IMR-90 (cell line): ENCODE measurements around the gene DDX27. TPM values are rescaled to one million over a fixed set of nuclear protein-coding genes. Genes with fewer than 3 reads are reported as not detected.

Experiments
- ATAC-seq: fragments of 200-7000 bp; cut with Tn5 transposase; 2 replicates; pipeline ENCODE4 v1.9.1; 2020; ENCODE audit warnings: low read depth, mild to moderate bottlenecking, moderate library complexity
- BruUV-seq: library from RNA; stranded (reverse); fragments of 400-500 nt; replicated peaks from 2 replicates; lab custom pipeline; 2021; lab: Mats Ljungman, UMichigan
- CTCF ChIA-PET: fragments of 300-600 bp; formaldehyde crosslinking; extraction: SDS; loops from one replicate; lab custom pipeline; 2021; ENCODE audit warnings: antibody characterized with exemption; lab: Yijun Ruan, JAX
- POLR2A ChIA-PET: fragments of 300-600 bp; sonication (Branson Sonifier 250); formaldehyde crosslinking; loops from one replicate; lab custom pipeline; 2022; ENCODE audit warnings: antibody characterized with exemption; ENCODE audit not compliant: unreplicated experiment; lab: Charles Lee
- DNase-seq: peaks from one replicate; pipeline ENCODE4 v3.0.0; 2013
- H2AFZ ChIP-seq: replicated peaks from 2 replicates; pipeline ENCODE3; 2013; ENCODE audit warnings: low read length, mild to moderate bottlenecking; ENCODE audit not compliant: poor library complexity
- H2AK5ac ChIP-seq: 2 replicates; pipeline ENCODE4 v1.6.1; 2013; ENCODE audit warnings: low read depth, low read length, inconsistent platforms
- H2AK9ac ChIP-seq: replicated peaks from 2 replicates; pipeline ENCODE3; 2013; ENCODE audit warnings: mild to moderate bottlenecking, low read depth, low read length, moderate library complexity; ENCODE audit not compliant: poor library complexity
- H2BK120ac ChIP-seq: 2 replicates; pipeline ENCODE4 v1.6.1; 2013; ENCODE audit warnings: low read depth, low read length, inconsistent platforms
- H2BK15ac ChIP-seq: 3 replicates; pipeline ENCODE4 v1.6.1; 2013; ENCODE audit warnings: low read depth, low read length, inconsistent platforms
- H2BK20ac ChIP-seq: 2 replicates; pipeline ENCODE4 v1.6.1; 2013; ENCODE audit warnings: low read depth, mild to moderate bottlenecking, inconsistent platforms, low read length, moderate library complexity
- H2BK5ac ChIP-seq: 2 replicates; pipeline ENCODE4 v1.6.1; 2013; ENCODE audit warnings: mild to moderate bottlenecking, low read depth, low read length, inconsistent platforms; ENCODE audit not compliant: poor library complexity, severe bottlenecking
- H3K14ac ChIP-seq: replicated peaks from 2 replicates; pipeline ENCODE4 v1.6.1; 2013; ENCODE audit warnings: low read depth, low read length, inconsistent platforms
- H3K18ac ChIP-seq: 2 replicates; pipeline ENCODE4 v1.6.1; 2013; ENCODE audit warnings: low read depth, low read length, control low read depth
- H3K23ac ChIP-seq: 2 replicates; pipeline ENCODE4 v1.6.1; 2013; ENCODE audit warnings: low read depth, low read length, inconsistent platforms
- H3K27ac ChIP-seq: 2 replicates; pipeline ENCODE4 v1.5.1; 2013; ENCODE audit warnings: mild to moderate bottlenecking, control low read depth, low read length; ENCODE audit not compliant: insufficient read depth
- H3K27me3 ChIP-seq: 2 replicates; pipeline ENCODE4 v1.6.1; 2013; ENCODE audit warnings: low read length; ENCODE audit not compliant: control insufficient read depth, insufficient read depth
- H3K36me3 ChIP-seq: 2 replicates; pipeline ENCODE4 v1.6.1; 2013; ENCODE audit warnings: low read length, mixed read lengths; ENCODE audit not compliant: control insufficient read depth, insufficient read depth
- H3K4ac ChIP-seq: 2 replicates; pipeline ENCODE4 v1.6.1; 2013; ENCODE audit warnings: low read depth, low read length, inconsistent platforms
- H3K4me1 ChIP-seq: 2 replicates; pipeline ENCODE4 v1.6.1; 2013; ENCODE audit warnings: low read length, mixed read lengths; ENCODE audit not compliant: control insufficient read depth, insufficient read depth
- H3K4me2 ChIP-seq: 2 replicates; pipeline ENCODE4 v1.6.1; 2013; ENCODE audit warnings: low read depth, mild to moderate bottlenecking, control low read depth, low read length, moderate library complexity
- H3K4me3 ChIP-seq: 2 replicates; pipeline ENCODE4 v1.5.1; 2013; ENCODE audit warnings: low read depth, mild to moderate bottlenecking, control low read depth, low read length, moderate library complexity; ENCODE audit not compliant: insufficient read depth
- H3K56ac ChIP-seq: 2 replicates; pipeline ENCODE4 v1.6.1; 2013; ENCODE audit warnings: low read length, inconsistent platforms; ENCODE audit not compliant: insufficient read depth; ENCODE audit errors: extremely low read depth
- H3K79me1 ChIP-seq, 2 experiments: 2 replicates each; pipeline ENCODE4 v1.6.1; 2013; ENCODE audit warnings: low read length in 2 of 2, inconsistent platforms in 1 of 2, low read depth in 1 of 2
- H3K9ac ChIP-seq: 2 replicates; pipeline ENCODE4 v1.6.1; 2013; ENCODE audit warnings: low read depth, low read length, control low read depth
- H3K9me1 ChIP-seq: 2 replicates; pipeline ENCODE4 v1.6.1; 2013; ENCODE audit warnings: low read length, inconsistent platforms; ENCODE audit not compliant: insufficient read depth
- H3K9me3 ChIP-seq: 2 replicates; pipeline ENCODE4 v1.6.1; 2013; ENCODE audit warnings: low read length; ENCODE audit not compliant: control insufficient read depth, insufficient read depth
- H4K20me1 ChIP-seq: 2 replicates; pipeline ENCODE4 v1.6.1; 2013; ENCODE audit warnings: low read length, inconsistent platforms; ENCODE audit not compliant: insufficient read depth
- H4K5ac ChIP-seq: 2 replicates; pipeline ENCODE4 v1.6.1; 2013; ENCODE audit warnings: mild to moderate bottlenecking, low read depth, low read length, control low read depth
- H4K8ac ChIP-seq, 2 experiments: 2 replicates each; pipeline ENCODE4 v1.6.1; 2013; ENCODE audit warnings: low read depth in 2 of 2, low read length in 2 of 2, control low read depth in 1 of 2, inconsistent platforms in 1 of 2
- H4K91ac ChIP-seq: 2 replicates; pipeline ENCODE4 v1.6.1; 2013; ENCODE audit warnings: low read depth, low read length, inconsistent platforms; ENCODE audit not compliant: insufficient read depth
- CHD1 ChIP-seq: IDR thresholded peaks from 2 replicates; pipeline ENCODE4 v1.6.1; 2012; ENCODE audit warnings: low read depth, low read length, improper control_type of control experiment
- FOS ChIP-seq: fragments of 150-350 bp; IDR thresholded peaks from 2 replicates; pipeline ENCODE4 v1.6.1; 2016; ENCODE audit warnings: low read depth, low read length
- MAFK ChIP-seq: IDR thresholded peaks from 2 replicates; pipeline ENCODE4 v1.6.1; 2012; ENCODE audit warnings: low read depth, low read length, improper control_type of control experiment
- MAZ ChIP-seq: IDR thresholded peaks from 2 replicates; pipeline ENCODE4 v1.6.1; 2012; ENCODE audit warnings: low read depth, mild to moderate bottlenecking, low read length, improper control_type of control experiment, moderate library complexity, borderline replicate concordance
- MXI1 ChIP-seq: IDR thresholded peaks from 2 replicates; pipeline ENCODE4 v1.6.1; 2012; ENCODE audit warnings: low read depth, mild to moderate bottlenecking, low read length, moderate library complexity, borderline replicate concordance
- NFE2L2 ChIP-seq: fragments of 150-350 bp; IDR thresholded peaks from 2 replicates; pipeline ENCODE4 v1.6.1; 2016; ENCODE audit warnings: low read depth, mild to moderate bottlenecking, low read length
- RAD21 ChIP-seq: IDR thresholded peaks from 2 replicates; pipeline ENCODE4 v1.6.1; 2012; ENCODE audit warnings: low read length, improper control_type of control experiment
- RCOR1 ChIP-seq: IDR thresholded peaks from 2 replicates; pipeline ENCODE4 v1.6.1; 2012; ENCODE audit warnings: mild to moderate bottlenecking, low read length, improper control_type of control experiment; ENCODE audit not compliant: insufficient replicate concordance
- RFX5 ChIP-seq: IDR thresholded peaks from 2 replicates; pipeline ENCODE4 v1.8.0; 2012; ENCODE audit warnings: low read depth, mild to moderate bottlenecking, low read length, moderate library complexity
- SMC3 ChIP-seq: fragments of 150-350 bp; IDR thresholded peaks from 2 replicates; pipeline ENCODE4 v1.6.1; 2016; ENCODE audit warnings: low read depth, mild to moderate bottlenecking, antibody characterized with exemption, low read length, moderate library complexity
- WGBS, 2 experiments: methylation state at CpG; one replicate each; pipeline versions ENCODE4 v1.1.5 to v1.1.7; 2013; ENCODE audit warnings: missing lambda C conversion rate in 2 of 2; ENCODE audit not compliant: insufficient read length in 1 of 2; ENCODE audit errors: extremely low coverage in 2 of 2; 5-methylcytosine and 5-hydroxymethylcytosine counted together
- dilution Hi-C: fragments of 300-500 bp; cut with HindIII; formaldehyde crosslinking; loops from one replicate; pipeline ENCODE4 v1.14.3; 2018; ENCODE audit warnings: low sequenced_read_pairs; ENCODE audit not compliant: unreplicated experiment
- in situ Hi-C: fragments of 300-500 bp; cut with MboI; formaldehyde crosslinking; loops from 3 replicates; pipeline ENCODE4 v1.14.3; 2019; ENCODE audit warnings: low sequenced_read_pairs, inconsistent platforms, mixed read lengths
- intact Hi-C: fragments of 100-400 bp; cut with micrococcal nuclease; formaldehyde crosslinking; loops from 2 replicates; pipeline ENCODE4 v1.10.0; 2022
- polyA plus RNA-seq, 3 experiments: library from polyadenylated mRNA; depleted of rRNA; stranded (reverse); fragments of >200 nt; gene quantifications; 2 replicates each; pipeline ENCODE4 v1.2.3, GENCODE V29; 2012; ENCODE audit warnings: low replicate concordance in 1 of 3
- total RNA-seq: library from RNA; depleted of rRNA; stranded (reverse); fragments of >200 nt; gene quantifications from 2 replicates; pipeline ENCODE4 v1.2.3, GENCODE V29; 2012
- TF ChIP-seq, protein P1 (sequence below): fragments of 150-350 bp; IDR thresholded peaks from 2 replicates; pipeline ENCODE4 v1.6.1; 2017; ENCODE audit warnings: mild to moderate bottlenecking, antibody characterized with exemption, low read length, low read depth
- TF ChIP-seq, protein P2 (sequence below): fragments of 150-350 bp; IDR thresholded peaks from 2 replicates; pipeline ENCODE4 v1.6.1; 2016; ENCODE audit warnings: low read depth, mild to moderate bottlenecking, low read length, moderate library complexity, borderline replicate concordance
- TF ChIP-seq, protein P3 (sequence below): conservative IDR thresholded peaks from 2 replicates; pipeline ENCODE4 v1.5.1; 2012; ENCODE audit warnings: mild to moderate bottlenecking, low read depth, low read length, improper control_type of control experiment

The DDX27 gene
- total and polyA plus RNA-seq, 2 of the 4 experiments (the other 2 are of a cell fraction), result 33.2 to 36.7 TPM

- Histone ChIP-seq H3K79me1 (peaks cover 4 to 19% of the 10 kb centered on the region in 2 experiments; a peak in 3 of 4 replicates), H2BK5ac (no peak overlapping the region), H4K8ac (no peak overlapping the region), H2AK5ac (no peak overlapping the region), H3K27me3 (no peaks in the 10 kb centered on the region), H3K27ac (no peak overlapping the region), H3K9me1 (no peaks in the 10 kb centered on the region), H2BK20ac (no peak overlapping the region), H2BK120ac (no peak overlapping the region), H3K36me3 (peaks cover 70% of the 10 kb centered on the region), H2AFZ (no peak overlapping the region), H2AK9ac (no peak overlapping the region), H2BK15ac (no peak overlapping the region), H3K9ac (no peak overlapping the region), H3K9me3 (no peaks in the 10 kb centered on the region), H3K4me1 (peaks cover 3% of the 10 kb centered on the region; the same call in 1 of the 2 replicates), H3K56ac (no peak overlapping the region), H4K91ac (no peak overlapping the region), H4K20me1 (peaks cover 17% of the 10 kb centered on the region), H3K4me2 (no peak overlapping the region), H3K4me3 (no peak overlapping the region), H3K14ac (no peak overlapping the region), H3K4ac (no peak overlapping the region), H4K5ac (no peak overlapping the region), H3K23ac (no peak overlapping the region), H3K18ac (no peak overlapping the region)
- ChIA-PET CTCF (no interaction called here), POLR2A (no interaction called here)
- BruUV-seq, result no TSS peak
- dilution Hi-C loops (no loop called here), in situ Hi-C loops (no loop called here), intact Hi-C loops (no loop called here)
- no peak for DNase-seq
- WGBS, 2 experiments, result 97% methylated on average over 7 of the region's 10 CpGs; no CpG with 5 or more reads in 1 of the 2 experiments
- no peak for ATAC-seq
- TF ChIP-seq CHD1 (no peak), MAFK (no peak), RCOR1 (no peak), FOS (no peak), RFX5 (no peak), RAD21 (no peak), MAZ (no peak), MXI1 (no peak), SMC3 (no peak), NFE2L2 (no peak)
- TF ChIP-seq, protein P1, sequence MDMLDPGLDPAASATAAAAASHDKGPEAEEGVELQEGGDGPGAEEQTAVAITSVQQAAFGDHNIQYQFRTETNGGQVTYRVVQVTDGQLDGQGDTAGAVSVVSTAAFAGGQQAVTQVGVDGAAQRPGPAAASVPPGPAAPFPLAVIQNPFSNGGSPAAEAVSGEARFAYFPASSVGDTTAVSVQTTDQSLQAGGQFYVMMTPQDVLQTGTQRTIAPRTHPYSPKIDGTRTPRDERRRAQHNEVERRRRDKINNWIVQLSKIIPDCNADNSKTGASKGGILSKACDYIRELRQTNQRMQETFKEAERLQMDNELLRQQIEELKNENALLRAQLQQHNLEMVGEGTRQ, result no peak
- TF ChIP-seq, protein P2, sequence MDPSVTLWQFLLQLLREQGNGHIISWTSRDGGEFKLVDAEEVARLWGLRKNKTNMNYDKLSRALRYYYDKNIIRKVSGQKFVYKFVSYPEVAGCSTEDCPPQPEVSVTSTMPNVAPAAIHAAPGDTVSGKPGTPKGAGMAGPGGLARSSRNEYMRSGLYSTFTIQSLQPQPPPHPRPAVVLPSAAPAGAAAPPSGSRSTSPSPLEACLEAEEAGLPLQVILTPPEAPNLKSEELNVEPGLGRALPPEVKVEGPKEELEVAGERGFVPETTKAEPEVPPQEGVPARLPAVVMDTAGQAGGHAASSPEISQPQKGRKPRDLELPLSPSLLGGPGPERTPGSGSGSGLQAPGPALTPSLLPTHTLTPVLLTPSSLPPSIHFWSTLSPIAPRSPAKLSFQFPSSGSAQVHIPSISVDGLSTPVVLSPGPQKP, result no peak
- TF ChIP-seq, protein P3, sequence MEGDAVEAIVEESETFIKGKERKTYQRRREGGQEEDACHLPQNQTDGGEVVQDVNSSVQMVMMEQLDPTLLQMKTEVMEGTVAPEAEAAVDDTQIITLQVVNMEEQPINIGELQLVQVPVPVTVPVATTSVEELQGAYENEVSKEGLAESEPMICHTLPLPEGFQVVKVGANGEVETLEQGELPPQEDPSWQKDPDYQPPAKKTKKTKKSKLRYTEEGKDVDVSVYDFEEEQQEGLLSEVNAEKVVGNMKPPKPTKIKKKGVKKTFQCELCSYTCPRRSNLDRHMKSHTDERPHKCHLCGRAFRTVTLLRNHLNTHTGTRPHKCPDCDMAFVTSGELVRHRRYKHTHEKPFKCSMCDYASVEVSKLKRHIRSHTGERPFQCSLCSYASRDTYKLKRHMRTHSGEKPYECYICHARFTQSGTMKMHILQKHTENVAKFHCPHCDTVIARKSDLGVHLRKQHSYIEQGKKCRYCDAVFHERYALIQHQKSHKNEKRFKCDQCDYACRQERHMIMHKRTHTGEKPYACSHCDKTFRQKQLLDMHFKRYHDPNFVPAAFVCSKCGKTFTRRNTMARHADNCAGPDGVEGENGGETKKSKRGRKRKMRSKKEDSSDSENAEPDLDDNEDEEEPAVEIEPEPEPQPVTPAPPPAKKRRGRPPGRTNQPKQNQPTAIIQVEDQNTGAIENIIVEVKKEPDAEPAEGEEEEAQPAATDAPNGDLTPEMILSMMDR, result no peak
Observed at GRCh38 chr20:49248301-49248700, 29.1 kb downstream of the DDX27 start.
